Mesenchymal stem cell (in vitro differentiated cells and primary cell): ENCODE data around the gene NLRP5. TPM values are rescaled to one million over a fixed set of nuclear protein-coding genes. Genes with fewer than 3 reads are reported as not detected.

Experiments
- DNase-seq: peaks from one replicate; pipeline ENCODE4 v3.0.0-alpha.2; 2013
- H2AFZ ChIP-seq: one replicate; pipeline ENCODE4 v1.6.1; 2013; ENCODE audit warnings: low read depth, mild to moderate bottlenecking, control low read depth, inconsistent platforms, low read length, moderate library complexity
- H2AK5ac ChIP-seq: 2 replicates; pipeline ENCODE4 v1.6.1; 2013; ENCODE audit warnings: low read length, moderate library complexity, mild to moderate bottlenecking, inconsistent platforms; ENCODE audit not compliant: severe bottlenecking
- H2BK120ac ChIP-seq: one replicate; pipeline ENCODE4 v1.6.1; 2013; ENCODE audit warnings: low read depth, mild to moderate bottlenecking, inconsistent platforms, low read length, moderate library complexity
- H2BK12ac ChIP-seq, 2 experiments: one replicate each; pipeline ENCODE4 v1.6.1; 2013; ENCODE audit warnings: inconsistent platforms in 2 of 2, low read length in 2 of 2, mild to moderate bottlenecking in 2 of 2, moderate library complexity in 2 of 2, control low read depth in 1 of 2
- H2BK15ac ChIP-seq: one replicate; pipeline ENCODE4 v1.6.1; 2013; ENCODE audit warnings: mild to moderate bottlenecking, low read depth, inconsistent platforms; ENCODE audit not compliant: poor library complexity, severe bottlenecking
- H2BK5ac ChIP-seq: 2 replicates; pipeline ENCODE4 v1.6.1; 2013; ENCODE audit warnings: low read depth, mild to moderate bottlenecking, low read length, control low read depth, inconsistent platforms; ENCODE audit not compliant: poor library complexity, severe bottlenecking
- H3K14ac ChIP-seq, 2 experiments: one replicate each; pipeline ENCODE4 v1.6.1; 2013; ENCODE audit warnings: inconsistent platforms in 2 of 2, low read length in 2 of 2, control low read depth in 1 of 2, mild to moderate bottlenecking in 1 of 2, moderate library complexity in 1 of 2
- H3K18ac ChIP-seq, 2 experiments: one replicate each; pipeline ENCODE4 v1.6.1; 2013; ENCODE audit warnings: inconsistent platforms in 2 of 2, low read length in 2 of 2, control low read depth in 1 of 2, low read depth in 1 of 2, mild to moderate bottlenecking in 1 of 2
- H3K23ac ChIP-seq, 2 experiments: one replicate each; pipeline ENCODE4 v1.6.1; 2013; ENCODE audit warnings: inconsistent platforms in 2 of 2, low read length in 2 of 2, mild to moderate bottlenecking in 2 of 2, moderate library complexity in 2 of 2, control low read depth in 1 of 2
- H3K27ac ChIP-seq: 2 replicates; pipeline ENCODE4 v1.5.1; 2013; ENCODE audit warnings: mild to moderate bottlenecking, moderate library complexity, low read length, control low read depth, inconsistent platforms; ENCODE audit not compliant: poor library complexity, severe bottlenecking
- H3K27me3 ChIP-seq, 2 experiments: 2 replicates each; pipeline versions ENCODE4 v1.6.1 to v1.7.0; 2013; ENCODE audit warnings: low read length in 2 of 2, mild to moderate bottlenecking in 2 of 2, moderate library complexity in 2 of 2, control low read depth in 1 of 2, inconsistent platforms in 1 of 2; ENCODE audit not compliant: control insufficient read depth in 1 of 2, insufficient read depth in 1 of 2
- H3K36me3 ChIP-seq, 2 experiments: 2 replicates each; pipeline versions ENCODE4 v1.6.1 to v1.7.0; 2013; ENCODE audit warnings: low read length in 2 of 2, control low read depth in 1 of 2, inconsistent platforms in 1 of 2, low read depth in 1 of 2, mild to moderate bottlenecking in 1 of 2; ENCODE audit not compliant: insufficient read depth in 2 of 2, control insufficient read depth in 1 of 2
- H3K4ac ChIP-seq, 2 experiments: one replicate each; pipeline ENCODE4 v1.6.1; 2013; ENCODE audit warnings: inconsistent platforms in 2 of 2, low read length in 2 of 2, mild to moderate bottlenecking in 2 of 2, moderate library complexity in 2 of 2, control low read depth in 1 of 2, low read depth in 1 of 2
- H3K4me1 ChIP-seq: 2 replicates; pipeline ENCODE4 v1.6.1; 2013; ENCODE audit warnings: low read depth, low read length, control low read depth; ENCODE audit not compliant: control insufficient read depth, insufficient read depth
- H3K4me2 ChIP-seq: 2 replicates; pipeline ENCODE4 v1.6.1; 2013; ENCODE audit warnings: low read length, mild to moderate bottlenecking, inconsistent platforms; ENCODE audit not compliant: poor library complexity, severe bottlenecking
- H3K4me3 ChIP-seq, 2 experiments: 2 replicates each; pipeline versions ENCODE4 v1.5.1 to v1.7.0; 2013; ENCODE audit warnings: low read length in 2 of 2, mild to moderate bottlenecking in 2 of 2, control low read depth in 1 of 2, low read depth in 1 of 2; ENCODE audit not compliant: insufficient read depth in 1 of 2
- H3K79me1 ChIP-seq: replicated peaks from 2 replicates; pipeline ENCODE4 v1.6.1; 2013; ENCODE audit warnings: mild to moderate bottlenecking, control low read depth, low read length, inconsistent platforms; ENCODE audit not compliant: poor library complexity, severe bottlenecking
- H3K9ac ChIP-seq: 2 replicates; pipeline ENCODE4 v1.7.0; 2013; ENCODE audit warnings: mild to moderate bottlenecking, low read length, moderate library complexity
- H3K9me3 ChIP-seq: 2 replicates; pipeline ENCODE4 v1.7.0; 2013; ENCODE audit warnings: mild to moderate bottlenecking, low read length; ENCODE audit not compliant: control insufficient read depth
- H4K8ac ChIP-seq: one replicate; pipeline ENCODE4 v1.6.1; 2013; ENCODE audit warnings: inconsistent platforms, mild to moderate bottlenecking, low read length, moderate library complexity
- H4K91ac ChIP-seq: one replicate; pipeline ENCODE4 v1.6.1; 2013; ENCODE audit warnings: mild to moderate bottlenecking, low read length, inconsistent platforms
- WGBS: methylation state at CpG from one replicate; pipeline ENCODE4 v1.1.7; 2013; ENCODE audit warnings: mixed read lengths; 5-methylcytosine and 5-hydroxymethylcytosine counted together
- polyA plus RNA-seq, 2 experiments: library from polyadenylated mRNA; stranded (reverse); fragments of 200-250 nt; gene quantifications; one replicate each; pipeline ENCODE4 v1.2.3, GENCODE V29; 2013

NLRP5 gene
- polyA plus RNA-seq (2013, experiment 1 of 2) = not detected
- polyA plus RNA-seq (2013, experiment 2 of 2) = not detected

DNA sequence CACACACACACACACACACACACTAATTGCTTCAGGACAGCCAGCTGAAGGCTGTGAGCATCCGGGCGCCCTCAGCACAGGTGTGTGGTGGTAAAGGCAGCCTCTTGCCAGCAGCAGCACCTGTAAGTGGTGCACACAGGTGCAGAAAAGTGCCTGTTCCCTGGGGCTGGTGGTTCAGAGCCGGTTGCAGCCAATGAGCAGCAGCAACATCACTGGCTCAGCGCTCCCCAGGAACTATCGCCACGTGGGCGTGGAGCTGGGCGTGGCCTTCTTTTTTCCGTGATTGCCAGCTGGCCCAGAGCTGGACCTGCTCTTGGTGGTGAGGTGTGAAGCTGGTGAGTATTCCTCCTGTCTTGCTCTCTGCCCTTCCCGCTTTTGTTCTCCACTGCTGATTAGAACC lies at the start of gene NLRP5:
NLRP5 (plus strand) TSS at position 289 of the 400 bp plus-strand sequence.
- WGBS = 69% methylated on average over 7 of the region's 10 CpGs
- Histone ChIP-seq H2AK5ac (no peak within 1 kb of the TSS), H4K91ac (no peak within 1 kb of the TSS), H2AFZ (no peak within 1 kb of the TSS), H3K4ac (no peak within 1 kb of the TSS), H3K27me3 (no peaks in the 10 kb centered on the region), H2BK15ac (no peak within 1 kb of the TSS), H3K79me1 (no peaks in the 10 kb centered on the region), H3K9me3 (peaks cover 4% of the 10 kb centered on the region), H3K18ac (no peak within 1 kb of the TSS), H3K4me2 (no peak within 1 kb of the TSS), H4K8ac (peak within 1 kb of the TSS; percentile 37), H2BK120ac (no peak within 1 kb of the TSS), H2BK12ac (no peak within 1 kb of the TSS), H3K4me1 (no peaks in the 10 kb centered on the region), H2BK5ac (no peak within 1 kb of the TSS), H3K4me3 (peak within 1 kb of the TSS in 1 of 2 experiments; percentile 18), H3K9ac (no peak within 1 kb of the TSS), H3K27ac (no peak within 1 kb of the TSS), H3K36me3 (no peaks in the 10 kb centered on the region), H3K14ac (no peak within 1 kb of the TSS), H3K23ac (no peak within 1 kb of the TSS)
- DNase-seq = no peak

DNA sequence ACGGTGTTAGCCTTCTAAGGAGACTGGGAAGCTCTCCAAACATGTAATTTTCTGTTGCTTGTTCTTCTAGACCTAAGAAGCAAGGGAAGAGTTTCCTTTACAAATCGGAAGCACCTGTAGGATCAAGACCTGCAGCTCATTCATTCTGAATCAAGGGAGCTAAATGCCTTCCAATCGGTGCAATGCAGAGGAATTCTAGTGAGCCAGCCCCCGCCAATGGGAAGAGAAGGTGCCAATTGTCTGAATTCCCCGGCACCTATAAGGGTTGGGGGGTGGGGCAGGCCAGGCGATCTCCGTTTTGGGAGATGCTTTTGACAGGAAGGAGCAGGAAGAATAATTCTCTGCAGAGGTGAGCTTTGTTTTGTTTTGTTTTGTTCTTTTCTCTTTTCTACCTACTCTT lies 47.4 kb upstream of the NLRP5 start:
- no peak overlapping the region for H4K8ac ChIP-seq
- H3K14ac ChIP-seq = no peak overlapping the region
- no peaks in the 10 kb centered on the region for H3K27me3 ChIP-seq
- no peak overlapping the region for H3K4me3 ChIP-seq
- no peak overlapping the region for H3K23ac ChIP-seq
- DNase-seq = no peak
- no peak overlapping the region for H2BK120ac ChIP-seq
- no peaks in the 10 kb centered on the region for H3K79me1 ChIP-seq
- no peak overlapping the region for H2BK15ac ChIP-seq
- no peak overlapping the region for H3K9ac ChIP-seq
- no peak overlapping the region for H3K4ac ChIP-seq
- no peak overlapping the region for H2BK5ac ChIP-seq
- H3K4me2 ChIP-seq = no peak overlapping the region
- H3K36me3 ChIP-seq = no peaks in the 10 kb centered on the region
- H2AK5ac ChIP-seq = no peak overlapping the region
- no peak overlapping the region for H2AFZ ChIP-seq
- H2BK12ac ChIP-seq = no peak overlapping the region
- H3K18ac ChIP-seq = no peak overlapping the region
- no peak overlapping the region for H3K27ac ChIP-seq
- H3K9me3 ChIP-seq = peaks cover 38% of the 10 kb centered on the region
- 68% methylated on average over 5 of the region's 7 CpGs for WGBS
- H4K91ac ChIP-seq = no peak overlapping the region
- no peaks in the 10 kb centered on the region for H3K4me1 ChIP-seq

DNA sequence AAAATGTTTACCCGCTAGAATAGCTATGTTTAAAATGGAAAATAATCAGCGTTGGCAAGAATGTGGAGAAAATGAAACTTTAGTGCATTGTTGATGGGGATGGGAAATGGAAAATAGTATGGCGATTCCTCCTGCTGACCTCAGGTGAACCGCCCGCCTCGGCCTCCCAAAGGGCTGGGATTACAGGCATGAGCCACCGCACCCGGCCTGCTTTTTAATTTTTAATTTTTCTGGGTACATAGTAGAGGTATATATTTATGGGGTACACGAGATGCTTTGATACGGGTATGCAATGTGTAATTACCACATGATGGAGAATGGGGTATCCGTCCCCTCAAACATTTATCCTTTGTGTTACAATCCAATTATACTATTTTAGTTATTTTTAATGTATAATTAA lies 46.3 kb upstream of the NLRP5 start:
- 90% methylated on average over 8 of the region's 11 CpGs for WGBS
- no peak overlapping the region for H2BK5ac ChIP-seq
- no peak overlapping the region for H3K4me2 ChIP-seq

DNA sequence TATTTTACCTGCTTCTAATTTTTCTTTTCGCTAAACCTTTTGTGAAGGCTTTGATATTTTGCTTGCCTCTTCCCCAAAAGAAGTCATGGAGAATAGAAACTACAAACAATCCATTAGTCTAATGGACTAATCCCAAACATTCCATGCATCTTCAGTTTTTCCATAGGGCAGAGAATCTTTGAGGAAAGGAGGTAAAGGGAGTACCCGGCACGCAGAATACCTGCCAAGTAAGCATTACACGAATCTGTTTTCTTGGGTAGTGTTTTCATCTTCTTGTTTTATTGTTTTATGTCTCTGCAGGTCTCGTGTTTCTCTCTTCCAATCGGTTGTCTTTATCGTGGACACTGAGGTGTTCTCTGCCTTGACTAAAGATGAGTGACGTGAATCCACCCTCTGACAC lies 39.0 kb upstream of the NLRP5 start, which contains the start of gene NLRP8:
NLRP8 (plus strand) TSS at position 301 of the 400 bp plus-strand sequence.
- H3K18ac ChIP-seq = no peak within 1 kb of the TSS
- WGBS = 67% methylated on average over 8 of the region's 8 CpGs
- no peaks in the 10 kb centered on the region for H3K4me1 ChIP-seq
- no peak within 1 kb of the TSS for H3K4me3 ChIP-seq
- no peak within 1 kb of the TSS for H2BK120ac ChIP-seq
- no peak within 1 kb of the TSS for H3K9ac ChIP-seq
- H4K91ac ChIP-seq = no peak within 1 kb of the TSS
- H3K23ac ChIP-seq = no peak within 1 kb of the TSS
- H3K79me1 ChIP-seq = no peaks in the 10 kb centered on the region
- H2BK5ac ChIP-seq = no peak within 1 kb of the TSS
- H3K4me2 ChIP-seq = no peak within 1 kb of the TSS
- no peak within 1 kb of the TSS for H3K14ac ChIP-seq
- no peak within 1 kb of the TSS for H3K27ac ChIP-seq
- H2BK12ac ChIP-seq = no peak within 1 kb of the TSS
- no peak for DNase-seq
- no peak within 1 kb of the TSS for H2BK15ac ChIP-seq
- H2AK5ac ChIP-seq = no peak within 1 kb of the TSS
- no peak within 1 kb of the TSS for H2AFZ ChIP-seq
- no peak within 1 kb of the TSS for H3K4ac ChIP-seq
- H3K9me3 ChIP-seq = peaks cover 26% of the 10 kb centered on the region
- H3K27me3 ChIP-seq = no peaks in the 10 kb centered on the region
- no peaks in the 10 kb centered on the region for H3K36me3 ChIP-seq
- no peak within 1 kb of the TSS for H4K8ac ChIP-seq

More for the DNA sequence above, 46.3 kb upstream of the NLRP5 start:
- Histone ChIP-seq H3K23ac (no peak overlapping the region), H3K9me3 (peaks cover 28% of the 10 kb centered on the region), H3K36me3 (no peaks in the 10 kb centered on the region), H3K9ac (no peak overlapping the region), H3K4ac (no peak overlapping the region), H3K18ac (no peak overlapping the region), H2AFZ (no peak overlapping the region), H3K4me3 (no peak overlapping the region), H3K4me1 (no peaks in the 10 kb centered on the region), H3K14ac (no peak overlapping the region), H3K27ac (no peak overlapping the region), H3K27me3 (no peaks in the 10 kb centered on the region), H2BK12ac (no peak overlapping the region), H2BK15ac (no peak overlapping the region), H4K91ac (no peak overlapping the region), H4K8ac (no peak overlapping the region), H2BK120ac (no peak overlapping the region), H3K79me1 (no peaks in the 10 kb centered on the region), H2AK5ac (no peak overlapping the region)
- DNase-seq = no peak
